HG03520 (cell line): ENCODE data around the gene PPIC.
A peak's percentile ranks its signal among the peaks of the same experiment; 100 is the strongest.

ENCODE experiments used
- ATAC-seq: cut with Tn5 transposase; IDR thresholded peaks from one replicate; pipeline ENCODE4 v1.9.1; 2021; ENCODE audit warnings: mild to moderate bottlenecking, moderate library complexity; ENCODE audit not compliant: unreplicated experiment

The PPIC gene

DNA sequence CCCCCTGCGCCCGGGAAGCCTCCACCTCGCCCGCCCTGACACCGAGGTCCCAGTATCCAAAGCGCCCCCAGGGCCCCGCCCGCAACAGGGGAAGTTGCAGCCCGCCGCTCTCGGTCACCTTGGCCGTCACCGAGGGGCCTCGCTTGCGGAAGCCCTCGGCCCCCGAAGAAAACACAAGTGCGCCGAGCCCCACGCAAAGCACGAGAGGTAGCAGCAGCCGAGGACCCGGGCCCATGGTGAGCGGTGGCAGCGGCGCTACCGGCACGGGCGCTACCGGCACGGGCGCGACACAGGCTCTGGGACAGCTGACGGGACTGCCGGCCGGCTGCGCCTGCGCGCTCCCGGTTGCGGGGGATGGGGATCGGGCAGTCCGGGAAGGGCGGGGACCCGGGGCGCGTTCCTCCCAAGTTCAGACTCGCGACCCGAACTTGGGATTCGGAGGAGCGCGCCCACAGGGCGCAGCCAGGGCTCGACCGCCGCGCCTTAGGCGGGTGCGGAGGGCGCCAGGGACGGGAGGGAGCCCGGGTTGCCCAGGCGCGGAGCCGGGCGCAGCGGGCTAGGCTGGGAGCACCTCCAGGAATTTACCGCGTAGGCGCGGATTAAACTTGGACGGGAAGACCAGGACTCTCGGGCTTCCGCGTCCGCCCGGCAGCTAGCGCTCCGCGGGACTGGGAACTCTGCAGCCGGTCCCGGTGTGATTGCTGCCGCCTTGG is at the start of gene PPIC:
TSS of gene PPIC (minus strand) at position 335 of the 713 bp plus-strand sequence. CDS start at position 235, 100 bp downstream.
- ATAC-seq = peak; percentile 42

- ATAC-seq = no peak
Observed at GRCh38 chr5:123085638-123086286, 49.2 kb upstream of the PPIC start.

GRCh38 chr5:123084730-123085605 is 48.4 kb upstream of the PPIC start:
- ATAC-seq = no peak

GRCh38 chr5:123083298-123083697 is 46.8 kb upstream of the PPIC start:
- no peak for ATAC-seq

DNA sequence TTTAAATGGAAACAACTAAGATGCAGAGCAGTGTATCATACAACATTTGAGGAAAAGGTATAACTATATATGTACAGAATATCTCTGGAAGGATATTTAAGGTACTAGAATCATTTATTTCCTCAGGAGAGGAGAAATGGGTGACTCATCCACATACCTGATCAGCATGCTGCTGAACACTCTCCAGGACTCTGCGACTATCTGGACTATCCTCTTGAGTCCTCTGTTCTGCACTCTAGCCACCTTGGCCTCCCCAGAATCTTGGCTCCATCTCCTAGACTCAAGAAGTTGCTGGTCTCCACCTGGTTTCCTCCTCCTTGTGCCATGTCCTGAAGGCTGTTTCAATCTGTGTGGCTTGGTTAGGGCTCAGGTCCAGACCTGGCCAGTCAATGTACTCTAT is 43.7 kb upstream of the PPIC start:
- no peak for ATAC-seq

DNA sequence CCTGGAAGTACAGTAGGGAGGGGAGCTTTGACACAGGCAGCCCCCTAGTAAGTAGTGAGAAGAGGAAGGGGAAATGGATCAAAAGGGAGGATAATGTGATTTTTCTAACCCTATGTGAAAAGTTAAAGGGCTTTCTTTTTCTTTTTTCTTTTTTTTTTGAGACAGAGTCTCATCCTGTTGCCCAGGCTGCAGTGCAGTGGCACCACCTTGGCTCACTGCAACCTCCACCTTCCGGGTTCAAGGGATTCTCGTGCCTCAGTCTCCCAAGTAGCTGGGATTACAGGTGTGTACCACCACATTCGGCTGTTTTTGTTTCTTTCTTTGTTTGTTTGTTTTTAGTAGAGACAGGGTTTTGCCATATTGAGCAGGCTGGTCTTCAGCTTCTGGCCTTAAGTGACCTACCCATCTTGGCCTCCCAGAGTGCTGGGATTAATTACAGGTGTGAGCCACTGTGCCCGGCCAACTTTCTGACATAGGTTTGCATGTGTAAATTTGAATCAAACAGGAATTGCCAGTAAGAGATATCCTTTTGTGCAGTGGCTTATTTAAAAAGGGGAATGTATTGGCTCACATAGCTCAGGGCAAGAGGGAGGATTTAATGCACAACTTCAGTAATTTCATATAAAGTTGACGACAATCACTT is 39.1 kb upstream of the PPIC start:
- no peak for ATAC-seq

GRCh38 chr5:123068368-123068938 is 31.9 kb upstream of the PPIC start:
- no peak for ATAC-seq

DNA sequence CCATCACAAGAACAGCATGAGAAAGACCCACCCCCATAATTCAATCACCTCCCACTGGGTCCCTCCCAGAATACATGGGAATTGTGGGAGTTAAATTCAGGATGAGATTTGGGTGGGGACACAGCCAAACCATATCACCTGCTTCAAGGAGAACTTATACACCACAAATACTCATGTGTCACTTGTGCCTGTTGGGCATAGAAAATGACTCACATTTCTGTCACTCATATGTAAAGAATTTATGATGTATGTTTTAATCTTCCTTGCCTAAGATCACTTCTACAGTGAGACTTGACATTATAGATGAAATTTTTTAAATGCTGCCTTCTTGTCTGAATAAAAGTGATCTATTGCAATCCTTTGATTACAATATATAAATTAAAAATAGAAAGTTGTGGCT is 29.5 kb upstream of the PPIC start:
- ATAC-seq = no peak

DNA sequence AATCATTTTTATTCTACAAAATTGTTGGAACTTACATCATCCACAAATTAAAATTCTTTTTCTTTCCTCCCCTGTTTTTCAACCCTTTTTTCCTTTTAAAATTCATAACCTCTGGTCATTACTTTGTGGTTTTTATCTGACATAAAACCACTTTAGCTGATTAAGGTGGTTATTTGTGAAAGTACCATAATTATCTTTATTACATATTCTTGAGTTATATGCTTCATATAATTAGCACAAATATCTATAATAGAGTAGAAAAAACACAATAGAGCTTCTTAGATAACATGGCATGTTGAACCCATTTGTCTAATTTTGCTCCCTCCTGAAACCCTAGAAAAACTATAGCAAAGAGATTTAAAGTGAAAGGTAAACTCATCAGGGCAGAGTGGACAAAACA is 22.9 kb upstream of the PPIC start:
- no peak for ATAC-seq

- ATAC-seq = no peak
Observed at GRCh38 chr5:123051206-123051605, 14.7 kb upstream of the PPIC start.

GRCh38 chr5:123047706-123048105 is 11.2 kb upstream of the PPIC start:
- no peak for ATAC-seq

- ATAC-seq = no peak
Observed at GRCh38 chr5:123046222-123046621, 9.7 kb upstream of the PPIC start.

- no peak for ATAC-seq
Observed at GRCh38 chr5:123044926-123045617, 8.5 kb upstream of the PPIC start.

GRCh38 chr5:123039673-123040072 is 3.1 kb upstream of the PPIC start:
- no peak for ATAC-seq

DNA sequence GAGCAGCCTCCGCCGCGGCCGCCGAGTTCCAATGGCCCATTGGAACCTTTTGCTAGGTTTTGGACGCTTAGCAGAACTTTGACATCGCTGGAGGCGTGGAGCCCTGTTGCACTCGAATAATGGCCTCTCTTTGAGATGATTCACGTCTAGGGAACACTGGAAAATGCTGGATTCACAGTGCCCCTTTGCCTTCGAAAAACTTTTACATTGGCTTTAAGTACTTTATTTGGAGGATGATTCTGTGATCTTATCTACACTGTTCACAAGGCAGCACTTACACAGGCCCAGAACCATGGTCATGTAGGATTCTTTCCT is 536 bp upstream of the PPIC start:
- ATAC-seq = no peak

GRCh38 chr5:123035918-123036390 is 571 bp downstream of the PPIC start:
- ATAC-seq = peak; percentile 6

GRCh38 chr5:123035360-123035917 is 1.1 kb downstream of the PPIC start:
- peak; percentile 9 for ATAC-seq

GRCh38 chr5:123033157-123033671 is 3.3 kb downstream of the PPIC start:
- no peak for ATAC-seq

GRCh38 chr5:123028222-123028621 is 8.3 kb downstream of the PPIC start:
- no peak for ATAC-seq

DNA sequence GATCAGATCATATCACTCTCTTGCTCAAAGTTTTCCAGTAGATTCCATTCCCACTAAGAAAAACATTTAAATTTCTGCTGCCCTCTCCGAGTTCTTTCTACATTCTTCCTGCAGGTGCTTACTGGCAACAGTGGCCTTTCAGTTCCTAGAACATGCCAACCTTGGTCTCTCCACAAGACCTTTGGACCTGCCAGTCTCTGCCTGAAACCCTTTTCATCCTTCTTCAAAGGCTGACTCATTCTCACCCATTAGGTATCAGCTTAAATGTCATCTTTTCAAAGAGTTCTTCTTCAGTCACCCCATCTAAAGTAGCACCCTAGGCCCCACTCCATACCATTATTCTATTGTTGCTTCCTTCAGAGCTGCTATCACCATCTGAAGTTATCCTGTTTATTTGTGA is 21.8 kb downstream of the PPIC start:
- ATAC-seq = no peak
